Measurements from ENCODE around the gene TICRR. TPM values are rescaled to one million over a fixed set of nuclear protein-coding genes. Genes with fewer than 3 reads are reported as not detected.
A peak's percentile ranks its signal among the peaks of the same experiment; 100 is the strongest.

Gene TICRR
- total RNA-seq, 1 experiment from 2014 or later, result 8.5 TPM

- BruUV-seq (replicated peaks), result no TSS peak
- Mint-ChIP-seq H3K36me3 (ENCODE audit: insufficient read depth, unreplicated experiment) (no peaks in the 10 kb centered on the region), H3K27ac (ENCODE audit: low read depth, unreplicated experiment) (no peak overlapping the region), H3K4me1 (ENCODE audit: insufficient read depth, unreplicated experiment) (peaks cover 6% of the 10 kb centered on the region), H3K4me3 (ENCODE audit: unreplicated experiment) (no peak overlapping the region), H3K27me3 (ENCODE audit: insufficient read depth, unreplicated experiment) (peaks cover 12% of the 10 kb centered on the region), H3K9me3 (ENCODE audit: unreplicated experiment) (no peaks in the 10 kb centered on the region)
- ChIA-PET POLR2A (interaction anchor here (1.1 kb wide), 1 partner anchor 9 kb away, joined by 3 read pairs; the partner anchor contains the start of gene TICRR), CTCF (interaction anchor here (0.6 to 2.0 kb wide), 5 partner anchors 12 to 725 kb away, joined by 3 to 8 read pairs (median 3); no protein-coding TSS in a partner anchor)
- no peak for TF ChIP-seq CTCF (IDR thresholded peaks at IDR 0.05; ENCODE audit: unreplicated experiment)
- no peak for DNase-seq (ENCODE audit: unreplicated experiment)
- intact Hi-C loops (cut with micrococcal nuclease), result no loop called here
Observed at GRCh38 chr15:89566621-89567294, 8.5 kb upstream of the TICRR start.

GRCh38 chr15:89569090-89569745 is 6.1 kb upstream of the TICRR start:
- peaks cover 11% of the 10 kb centered on the region for H3K27me3 Mint-ChIP-seq (ENCODE audit: insufficient read depth, unreplicated experiment)
- H3K27ac Mint-ChIP-seq (ENCODE audit: low read depth, unreplicated experiment), result no peak overlapping the region
- intact Hi-C loops (cut with micrococcal nuclease), result no loop called here
- ChIA-PET CTCF (interaction anchor here (0.6 to 1.3 kb wide), 4 partner anchors 14 to 132 kb away, joined by 3 to 5 read pairs (median 4); no protein-coding TSS in a partner anchor), POLR2A (interaction anchor here (0.6 to 0.7 kb wide), 3 partner anchors 11 to 492 kb away, joined by 3 read pairs; no protein-coding TSS in a partner anchor)
- no TSS peak for BruUV-seq (replicated peaks)
- TF ChIP-seq CTCF (IDR thresholded peaks at IDR 0.05; ENCODE audit: unreplicated experiment), result no peak
- H3K4me3 Mint-ChIP-seq (ENCODE audit: unreplicated experiment), result no peak overlapping the region
- peaks cover 6% of the 10 kb centered on the region for H3K4me1 Mint-ChIP-seq (ENCODE audit: insufficient read depth, unreplicated experiment)
- H3K36me3 Mint-ChIP-seq (ENCODE audit: insufficient read depth, unreplicated experiment), result no peaks in the 10 kb centered on the region
- no peaks in the 10 kb centered on the region for H3K9me3 Mint-ChIP-seq (ENCODE audit: unreplicated experiment)
- no peak for DNase-seq (ENCODE audit: unreplicated experiment)

GRCh38 chr15:89575656-89576416 is 567 bp downstream of the TICRR start:
- DNase-seq (ENCODE audit: unreplicated experiment), result peak; percentile 28
- peaks cover 11% of the 10 kb centered on the region for H3K27me3 Mint-ChIP-seq (ENCODE audit: insufficient read depth, unreplicated experiment)
- intact Hi-C loops (cut with micrococcal nuclease), result no loop called here
- H3K27ac Mint-ChIP-seq (ENCODE audit: low read depth, unreplicated experiment), result peak overlapping the region; percentile 71
- POLR2A ChIA-PET, result interaction anchor here (0.7 to 1.7 kb wide), 7 partner anchors 9 to 241 kb away, joined by 3 to 6 read pairs (median 3); partner anchors contain the start of gene POLG
- H3K4me3 Mint-ChIP-seq (ENCODE audit: unreplicated experiment), result peak overlapping the region; percentile 77
- CTCF ChIA-PET, result interaction anchor here (0.6 to 1.6 kb wide), 6 partner anchors 11 to 518 kb away, joined by 3 to 5 read pairs (median 4); no protein-coding TSS in a partner anchor
- H3K4me1 Mint-ChIP-seq (ENCODE audit: insufficient read depth, unreplicated experiment), result peaks cover 27% of the 10 kb centered on the region
- H3K36me3 Mint-ChIP-seq (ENCODE audit: insufficient read depth, unreplicated experiment), result no peaks in the 10 kb centered on the region
- H3K9me3 Mint-ChIP-seq (ENCODE audit: unreplicated experiment), result no peaks in the 10 kb centered on the region
- TSS peak; percentile 47 for BruUV-seq (replicated peaks)
- TF ChIP-seq CTCF (IDR thresholded peaks at IDR 0.05; ENCODE audit: unreplicated experiment), result no peak

GRCh38 chr15:89576417-89576773 is 1.1 kb downstream of the TICRR start:
- ChIA-PET POLR2A (interaction anchor here (1.5 to 1.7 kb wide), 2 partner anchors 10 to 86 kb away, joined by 4 to 6 read pairs; no protein-coding TSS in a partner anchor), CTCF (no interaction called here)
- Mint-ChIP-seq H3K4me1 (ENCODE audit: insufficient read depth, unreplicated experiment) (peaks cover 31% of the 10 kb centered on the region), H3K9me3 (ENCODE audit: unreplicated experiment) (no peaks in the 10 kb centered on the region), H3K36me3 (ENCODE audit: insufficient read depth, unreplicated experiment) (no peaks in the 10 kb centered on the region), H3K27me3 (ENCODE audit: insufficient read depth, unreplicated experiment) (peaks cover 11% of the 10 kb centered on the region), H3K27ac (ENCODE audit: low read depth, unreplicated experiment) (peak overlapping the region; percentile 71), H3K4me3 (ENCODE audit: unreplicated experiment) (peak overlapping the region; percentile 77)
- peak; percentile 26 for DNase-seq (ENCODE audit: unreplicated experiment)
- TF ChIP-seq CTCF (IDR thresholded peaks at IDR 0.05; ENCODE audit: unreplicated experiment), result no peak
- no TSS peak for BruUV-seq (replicated peaks)
- intact Hi-C loops (cut with micrococcal nuclease), result no loop called here
